ENCODE measurements around the gene SMAD3.
"Not testable (repeated sequence)": the region's sequence is repeated elsewhere in the genome, so short reads cannot be mapped to it uniquely, and the experiment has no call there.

Gene SMAD3

DNA sequence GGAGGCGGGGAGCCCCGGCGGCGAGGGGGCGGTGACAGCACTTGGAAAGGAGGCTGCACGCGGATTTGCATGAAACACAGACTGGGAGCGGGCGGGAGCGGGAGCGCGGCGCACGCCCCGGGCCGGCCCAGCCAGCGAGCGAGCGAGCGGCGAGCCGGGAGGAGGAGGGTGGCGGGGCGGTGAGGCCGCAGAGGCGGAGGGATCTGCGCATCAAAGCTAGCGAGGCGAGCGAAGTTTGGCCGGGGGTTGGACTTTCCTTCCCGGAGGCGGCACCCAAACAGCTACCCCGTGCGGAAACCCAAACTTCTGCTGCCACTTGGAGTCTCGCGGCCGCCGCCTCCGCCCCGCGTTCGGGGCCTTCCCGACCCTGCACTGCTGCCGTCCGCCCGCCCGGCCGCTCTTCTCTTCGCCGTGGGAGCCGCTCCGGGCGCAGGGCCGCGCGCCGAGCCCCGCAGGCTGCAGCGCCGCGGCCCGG, at the start of gene SMAD3:
Gene SMAD3 (plus strand): TSS at position 72 of the 475 bp plus-strand sequence. CDS start 553 bp downstream, outside the sequence.
- TF ChIP-seq, protein P1, sequence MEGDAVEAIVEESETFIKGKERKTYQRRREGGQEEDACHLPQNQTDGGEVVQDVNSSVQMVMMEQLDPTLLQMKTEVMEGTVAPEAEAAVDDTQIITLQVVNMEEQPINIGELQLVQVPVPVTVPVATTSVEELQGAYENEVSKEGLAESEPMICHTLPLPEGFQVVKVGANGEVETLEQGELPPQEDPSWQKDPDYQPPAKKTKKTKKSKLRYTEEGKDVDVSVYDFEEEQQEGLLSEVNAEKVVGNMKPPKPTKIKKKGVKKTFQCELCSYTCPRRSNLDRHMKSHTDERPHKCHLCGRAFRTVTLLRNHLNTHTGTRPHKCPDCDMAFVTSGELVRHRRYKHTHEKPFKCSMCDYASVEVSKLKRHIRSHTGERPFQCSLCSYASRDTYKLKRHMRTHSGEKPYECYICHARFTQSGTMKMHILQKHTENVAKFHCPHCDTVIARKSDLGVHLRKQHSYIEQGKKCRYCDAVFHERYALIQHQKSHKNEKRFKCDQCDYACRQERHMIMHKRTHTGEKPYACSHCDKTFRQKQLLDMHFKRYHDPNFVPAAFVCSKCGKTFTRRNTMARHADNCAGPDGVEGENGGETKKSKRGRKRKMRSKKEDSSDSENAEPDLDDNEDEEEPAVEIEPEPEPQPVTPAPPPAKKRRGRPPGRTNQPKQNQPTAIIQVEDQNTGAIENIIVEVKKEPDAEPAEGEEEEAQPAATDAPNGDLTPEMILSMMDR (IDR thresholded peaks at IDR 0.05; ENCODE audit: insufficient read depth, low read depth, low read length, missing control alignments), result no peak
- peak; percentile 93 for DNase-seq (ENCODE audit: low read depth)

DNA sequence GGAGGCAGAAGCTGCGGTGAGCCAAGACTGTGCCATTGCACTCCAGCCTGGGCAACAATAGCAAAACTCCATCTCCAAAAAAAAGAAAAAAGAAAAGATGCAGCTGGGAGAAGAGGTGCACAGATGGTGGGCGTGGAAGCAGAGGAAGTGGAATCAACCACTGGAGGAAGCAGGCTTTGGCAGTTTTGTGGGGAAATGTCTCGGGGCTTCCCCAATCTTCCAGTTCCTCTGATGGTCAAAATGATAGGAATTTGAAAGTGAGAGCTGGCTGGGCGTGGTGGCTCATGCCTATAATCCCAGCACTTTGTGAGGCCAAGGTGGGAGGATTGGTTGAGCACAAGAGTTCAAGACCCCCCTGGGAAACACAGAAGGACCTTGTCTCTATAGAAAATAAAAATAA, 48.1 kb upstream of the SMAD3 start:
- TF ChIP-seq, protein P1 (IDR thresholded peaks at IDR 0.05; ENCODE audit: insufficient read depth, low read depth, low read length, missing control alignments), result no peak
- no peak for DNase-seq (ENCODE audit: low read depth)
- H3K4me3 ChIP-seq (ENCODE audit: low read depth, low read length), result no peak overlapping the region

More for the DNA sequence above, at the start of gene SMAD3:
- peak within 1 kb of the TSS; percentile 86 for H3K4me3 ChIP-seq (ENCODE audit: low read depth, low read length)

DNA sequence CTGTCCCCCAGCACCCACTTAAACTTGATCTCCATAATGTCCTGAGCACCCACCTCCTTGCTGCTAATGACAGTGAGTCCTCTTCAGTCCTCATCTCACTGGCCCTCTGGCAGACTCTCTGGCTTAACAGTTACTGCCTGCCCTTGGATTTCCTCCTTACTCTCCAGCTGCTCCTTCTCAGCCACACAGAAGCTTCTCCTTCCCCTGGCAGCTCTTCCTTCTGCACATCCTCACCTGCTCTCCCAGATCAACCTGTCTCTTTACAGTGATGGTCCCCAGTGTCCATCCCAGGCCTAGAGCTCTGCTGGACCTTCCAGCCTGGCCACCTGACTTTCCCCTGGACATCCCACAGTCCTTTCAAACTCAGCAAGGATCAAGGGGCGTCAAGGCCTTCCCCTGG, 47.4 kb upstream of the SMAD3 start:
- no peak for DNase-seq (ENCODE audit: low read depth)
- TF ChIP-seq, protein P1 (IDR thresholded peaks at IDR 0.05; ENCODE audit: insufficient read depth, low read depth, low read length, missing control alignments), result no peak
- H3K4me3 ChIP-seq (ENCODE audit: low read depth, low read length), result no peak overlapping the region

DNA sequence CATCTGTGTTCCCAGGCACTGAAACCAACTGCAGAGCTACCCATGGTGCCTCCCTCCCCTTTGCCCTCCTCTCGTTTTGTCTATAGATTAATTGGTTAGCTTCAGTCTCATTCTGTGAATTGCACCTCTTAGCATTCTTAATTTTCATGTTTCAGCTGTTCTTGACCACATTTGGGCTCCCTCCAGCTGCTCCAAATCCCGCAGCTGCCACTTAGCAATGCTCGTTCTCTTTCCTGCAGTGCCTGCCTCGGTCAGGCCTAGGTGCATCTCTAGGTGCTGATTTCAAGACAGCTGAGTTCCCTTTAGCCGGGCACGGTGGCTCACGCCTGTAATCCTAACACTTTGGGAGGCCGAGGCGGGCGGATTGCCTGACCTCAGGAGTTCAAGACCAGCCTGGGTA, 47.0 kb upstream of the SMAD3 start:
- no peak for DNase-seq (ENCODE audit: low read depth)
- TF ChIP-seq, protein P1 (IDR thresholded peaks at IDR 0.05; ENCODE audit: insufficient read depth, low read depth, low read length, missing control alignments), result no peak
- no peak overlapping the region for H3K4me3 ChIP-seq (ENCODE audit: low read depth, low read length)

DNA sequence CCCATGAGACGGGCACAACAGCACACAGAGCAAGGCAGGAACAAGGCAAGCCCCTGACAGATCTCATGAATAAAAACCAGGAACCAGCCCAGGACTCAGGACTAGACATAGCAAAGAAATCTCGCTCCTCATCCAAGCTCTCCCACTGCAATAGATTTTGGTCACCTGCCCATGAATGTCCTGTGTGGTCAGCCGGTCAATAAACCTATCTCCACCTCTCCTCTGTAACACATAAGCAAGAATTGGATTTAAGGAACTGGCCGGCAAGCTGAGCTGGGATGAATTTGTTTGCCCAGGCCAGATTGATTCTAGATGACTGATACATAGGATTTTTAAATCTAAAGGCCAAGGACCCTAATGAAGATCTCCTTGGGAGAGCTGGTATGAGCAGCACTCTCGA, 46.3 kb upstream of the SMAD3 start:
- no peak overlapping the region for H3K4me3 ChIP-seq (ENCODE audit: low read depth, low read length)
- TF ChIP-seq, protein P1 (IDR thresholded peaks at IDR 0.05; ENCODE audit: insufficient read depth, low read depth, low read length, missing control alignments), result no peak
- DNase-seq (ENCODE audit: low read depth), result no peak

DNA sequence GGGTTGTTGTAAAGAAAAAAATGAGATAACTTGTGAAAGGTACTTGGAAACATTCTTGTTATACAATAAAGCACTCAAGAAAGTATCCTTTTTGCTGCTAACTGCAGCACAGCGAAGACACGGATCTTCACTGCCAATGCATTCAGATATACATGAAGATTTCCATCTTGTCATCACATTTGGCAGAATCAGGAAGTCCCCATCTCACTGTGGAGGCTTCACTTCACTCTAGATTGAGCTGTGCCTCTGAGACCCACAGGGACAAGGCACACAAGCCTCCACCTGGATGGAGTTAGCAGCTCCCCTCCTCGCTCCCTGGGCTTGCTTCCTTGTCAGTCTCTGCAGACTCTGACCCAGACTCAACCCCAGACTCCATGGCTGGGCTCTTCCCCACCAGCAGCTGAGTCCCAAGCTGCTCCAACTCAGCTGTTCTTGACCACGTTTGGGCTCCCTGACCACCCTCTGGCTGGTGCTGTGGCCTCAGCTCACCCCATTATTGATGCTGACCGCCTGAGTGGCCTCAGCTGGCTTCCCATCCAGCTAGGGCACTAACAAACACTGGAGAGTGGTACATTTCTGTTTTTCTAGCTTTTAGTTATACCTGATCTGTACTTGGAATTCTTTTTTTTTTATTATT, 45.4 kb upstream of the SMAD3 start:
- H3K4me3 ChIP-seq (ENCODE audit: low read depth, low read length), result no peak overlapping the region
- no peak for DNase-seq (ENCODE audit: low read depth)
- TF ChIP-seq, protein P1 (IDR thresholded peaks at IDR 0.05; ENCODE audit: insufficient read depth, low read depth, low read length, missing control alignments), result no peak

DNA sequence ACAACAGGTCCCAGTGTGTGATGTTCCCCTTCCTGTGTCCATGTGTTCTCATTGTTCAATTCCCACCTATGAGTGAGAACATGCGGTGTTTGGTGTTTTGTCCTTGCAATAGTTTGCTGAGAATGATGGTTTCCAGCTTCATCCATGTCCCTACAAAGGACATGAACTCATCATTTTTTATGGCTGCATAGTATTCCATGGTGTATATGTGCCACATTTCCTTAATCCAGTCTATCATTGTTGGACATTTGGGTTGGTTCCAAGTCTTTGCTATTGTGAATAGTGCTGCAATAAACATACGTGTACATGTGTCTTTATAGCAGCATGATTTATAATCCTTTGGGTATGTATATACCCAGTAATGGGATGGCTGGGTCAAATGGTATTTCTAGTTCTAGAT, 44.7 kb upstream of the SMAD3 start:
- not testable (repeated sequence) for DNase-seq (ENCODE audit: low read depth); H3K4me3 ChIP-seq (ENCODE audit: low read depth, low read length)

All from GM12865 (cell line).